Measurements from ENCODE around the gene SYNJ2.

The SYNJ2 gene

DNA sequence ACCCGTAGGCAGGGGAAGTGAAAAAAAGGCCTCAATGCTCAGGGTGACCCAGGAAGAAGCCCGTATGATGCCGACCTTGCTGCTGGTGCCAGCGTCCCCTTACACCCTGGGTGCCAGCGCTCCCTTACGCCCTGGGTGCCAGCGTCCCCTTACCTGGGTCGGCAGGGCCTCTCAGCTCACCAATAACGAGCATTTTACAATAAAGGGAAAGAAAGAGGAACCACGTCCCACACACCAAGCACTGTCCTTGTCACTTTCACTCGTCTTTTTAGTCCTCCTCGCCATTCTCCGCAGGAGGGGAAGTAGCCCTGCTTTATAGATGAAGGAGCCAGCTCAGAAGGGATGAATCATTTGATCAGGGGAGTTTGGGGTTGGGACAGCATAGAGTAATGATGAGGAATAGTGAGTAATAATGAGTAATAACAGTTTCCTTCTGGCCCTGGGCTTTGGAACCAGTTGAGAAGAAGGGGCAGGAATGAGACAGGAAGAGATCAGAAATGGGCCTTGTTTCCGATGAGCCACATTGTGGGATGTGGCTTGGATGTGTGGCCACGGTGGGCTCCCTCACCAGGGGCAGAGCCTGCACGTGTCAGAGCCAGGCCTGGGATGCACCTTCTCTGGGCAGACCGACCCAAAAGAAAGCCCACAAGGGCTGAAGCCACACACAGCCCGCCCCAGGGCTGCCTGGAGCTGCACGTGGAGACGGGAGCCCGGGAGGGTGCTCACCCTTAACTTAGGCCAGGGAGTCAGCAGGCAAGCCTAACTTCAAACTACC, 75.7 kb downstream of the SYNJ2 start:
- H3K4me1 ChIP-seq (ENCODE audit: insufficient read depth, low read length), result no peaks in the 10 kb centered on the region
- H3K79me2 ChIP-seq (ENCODE audit: insufficient read depth, low read length), result no peaks in the 10 kb centered on the region
- no peak overlapping the region for H3K4me3 ChIP-seq (ENCODE audit: low read depth in 1 of 2, low read length in 2 of 2)
- TF ChIP-seq, protein P1, sequence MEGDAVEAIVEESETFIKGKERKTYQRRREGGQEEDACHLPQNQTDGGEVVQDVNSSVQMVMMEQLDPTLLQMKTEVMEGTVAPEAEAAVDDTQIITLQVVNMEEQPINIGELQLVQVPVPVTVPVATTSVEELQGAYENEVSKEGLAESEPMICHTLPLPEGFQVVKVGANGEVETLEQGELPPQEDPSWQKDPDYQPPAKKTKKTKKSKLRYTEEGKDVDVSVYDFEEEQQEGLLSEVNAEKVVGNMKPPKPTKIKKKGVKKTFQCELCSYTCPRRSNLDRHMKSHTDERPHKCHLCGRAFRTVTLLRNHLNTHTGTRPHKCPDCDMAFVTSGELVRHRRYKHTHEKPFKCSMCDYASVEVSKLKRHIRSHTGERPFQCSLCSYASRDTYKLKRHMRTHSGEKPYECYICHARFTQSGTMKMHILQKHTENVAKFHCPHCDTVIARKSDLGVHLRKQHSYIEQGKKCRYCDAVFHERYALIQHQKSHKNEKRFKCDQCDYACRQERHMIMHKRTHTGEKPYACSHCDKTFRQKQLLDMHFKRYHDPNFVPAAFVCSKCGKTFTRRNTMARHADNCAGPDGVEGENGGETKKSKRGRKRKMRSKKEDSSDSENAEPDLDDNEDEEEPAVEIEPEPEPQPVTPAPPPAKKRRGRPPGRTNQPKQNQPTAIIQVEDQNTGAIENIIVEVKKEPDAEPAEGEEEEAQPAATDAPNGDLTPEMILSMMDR (IDR thresholded peaks at IDR 0.05; ENCODE audit: borderline replicate concordance, extremely low read depth, low read length, poor library complexity, severe bottlenecking), result no peak
- no peak for TF ChIP-seq EZH2 (IDR thresholded peaks at IDR 0.05; ENCODE audit: borderline replicate concordance, low read depth, low read length, severe bottlenecking)
- no peak overlapping the region for H3K9ac ChIP-seq (ENCODE audit: low read depth, low read length)
- no peak overlapping the region for H2AFZ ChIP-seq (ENCODE audit: low read depth, low read length)
- no peak overlapping the region for H3K4me2 ChIP-seq (ENCODE audit: insufficient read depth, low read length)
- H3K36me3 ChIP-seq (ENCODE audit: insufficient read depth, low read length), result peaks cover 29% of the 10 kb centered on the region
- DNase-seq (no peak), ATAC-seq (ENCODE audit: insufficient read depth, low read depth) (no peak)
- no peaks in the 10 kb centered on the region for H3K27me3 ChIP-seq (ENCODE audit: insufficient read depth, low read length, poor library complexity)
- no peaks in the 10 kb centered on the region for H3K9me3 ChIP-seq (ENCODE audit: insufficient read depth, low read length, severe bottlenecking)
- no peak overlapping the region for H3K27ac ChIP-seq (ENCODE audit: low read length)
- no peaks in the 10 kb centered on the region for H4K20me1 ChIP-seq (ENCODE audit: insufficient read depth, low read length)

DNA sequence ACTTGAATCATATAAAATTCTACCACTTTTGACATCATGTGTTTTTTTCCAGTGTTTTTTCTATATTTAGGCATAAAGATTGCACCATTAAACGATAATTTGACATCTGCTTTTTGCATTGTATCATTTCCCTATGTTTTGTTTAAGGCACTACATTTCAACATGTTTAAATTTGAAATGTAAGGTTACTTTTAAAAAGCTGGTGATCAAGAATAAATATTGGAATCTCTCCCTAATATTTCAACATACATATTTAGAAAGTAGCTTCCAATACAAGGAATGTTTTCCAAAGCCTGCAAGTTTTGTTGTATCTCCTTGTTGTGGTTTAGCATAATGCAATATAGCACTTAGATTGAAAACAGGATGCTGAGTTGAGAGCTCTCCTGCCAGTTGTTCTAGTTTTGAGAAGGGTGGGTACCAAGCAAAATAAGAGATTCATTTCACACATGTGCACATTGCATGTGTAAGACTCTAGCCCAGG, 76.5 kb downstream of the SYNJ2 start:
- peaks cover 26% of the 10 kb centered on the region for H3K36me3 ChIP-seq (ENCODE audit: insufficient read depth, low read length)
- H3K4me1 ChIP-seq (ENCODE audit: insufficient read depth, low read length), result no peaks in the 10 kb centered on the region
- no peaks in the 10 kb centered on the region for H3K9me3 ChIP-seq (ENCODE audit: insufficient read depth, low read length, severe bottlenecking)
- no peak overlapping the region for H3K4me3 ChIP-seq (ENCODE audit: low read depth in 1 of 2, low read length in 2 of 2)
- H3K9ac ChIP-seq (ENCODE audit: low read depth, low read length), result no peak overlapping the region
- no peak for TF ChIP-seq EZH2 (IDR thresholded peaks at IDR 0.05; ENCODE audit: borderline replicate concordance, low read depth, low read length, severe bottlenecking)
- TF ChIP-seq, protein P1 (IDR thresholded peaks at IDR 0.05; ENCODE audit: borderline replicate concordance, extremely low read depth, low read length, poor library complexity, severe bottlenecking), result no peak
- no peak overlapping the region for H3K4me2 ChIP-seq (ENCODE audit: insufficient read depth, low read length)
- H3K27me3 ChIP-seq (ENCODE audit: insufficient read depth, low read length, poor library complexity), result no peaks in the 10 kb centered on the region
- DNase-seq (no peak), ATAC-seq (ENCODE audit: insufficient read depth, low read depth) (no peak)
- no peaks in the 10 kb centered on the region for H3K79me2 ChIP-seq (ENCODE audit: insufficient read depth, low read length)
- no peak overlapping the region for H3K27ac ChIP-seq (ENCODE audit: low read length)
- no peak overlapping the region for H2AFZ ChIP-seq (ENCODE audit: low read depth, low read length)
- H4K20me1 ChIP-seq (ENCODE audit: insufficient read depth, low read length), result no peaks in the 10 kb centered on the region

DNA sequence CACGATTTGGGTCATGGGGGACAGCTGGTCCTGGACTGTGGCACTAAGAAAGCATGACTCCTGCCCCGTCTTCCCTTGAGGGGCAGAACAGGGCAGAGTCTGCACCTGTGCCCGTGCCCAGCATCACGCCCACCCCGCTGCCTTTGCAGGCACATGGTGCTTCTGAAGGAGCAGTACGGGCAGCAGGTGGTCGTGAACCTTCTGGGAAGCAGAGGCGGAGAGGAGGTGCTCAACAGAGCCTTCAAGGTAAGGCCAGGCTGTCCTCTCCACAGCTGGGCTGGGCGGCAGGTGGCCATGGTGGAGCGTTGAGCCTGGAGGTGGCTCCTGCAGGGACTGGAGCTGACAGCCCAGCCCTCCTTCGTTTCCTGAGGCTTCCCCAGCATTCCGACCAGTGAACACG, 77.4 kb downstream of the SYNJ2 start:
- no peak overlapping the region for H2AFZ ChIP-seq (ENCODE audit: low read depth, low read length)
- H3K27ac ChIP-seq (ENCODE audit: low read length), result no peak overlapping the region
- H3K79me2 ChIP-seq (ENCODE audit: insufficient read depth, low read length), result no peaks in the 10 kb centered on the region
- no peak overlapping the region for H3K4me2 ChIP-seq (ENCODE audit: insufficient read depth, low read length)
- no peak for TF ChIP-seq EZH2 (IDR thresholded peaks at IDR 0.05; ENCODE audit: borderline replicate concordance, low read depth, low read length, severe bottlenecking)
- TF ChIP-seq, protein P1 (IDR thresholded peaks at IDR 0.05; ENCODE audit: borderline replicate concordance, extremely low read depth, low read length, poor library complexity, severe bottlenecking), result no peak
- H3K4me3 ChIP-seq (ENCODE audit: low read depth in 1 of 2, low read length in 2 of 2), result no peak overlapping the region
- DNase-seq (no peak), ATAC-seq (ENCODE audit: insufficient read depth, low read depth) (no peak)
- H3K9me3 ChIP-seq (ENCODE audit: insufficient read depth, low read length, severe bottlenecking), result no peaks in the 10 kb centered on the region
- no peak overlapping the region for H3K9ac ChIP-seq (ENCODE audit: low read depth, low read length)
- no peaks in the 10 kb centered on the region for H3K27me3 ChIP-seq (ENCODE audit: insufficient read depth, low read length, poor library complexity)
- H4K20me1 ChIP-seq (ENCODE audit: insufficient read depth, low read length), result no peaks in the 10 kb centered on the region
- H3K36me3 ChIP-seq (ENCODE audit: insufficient read depth, low read length), result peaks cover 31% of the 10 kb centered on the region
- no peaks in the 10 kb centered on the region for H3K4me1 ChIP-seq (ENCODE audit: insufficient read depth, low read length)
